GM19372 (cell line): ENCODE measurements around the gene ALPK3.

Experiments
- ATAC-seq: cut with Tn5 transposase; IDR thresholded peaks from one replicate; pipeline ENCODE4 v1.9.1; 2021; ENCODE audit warnings: mild to moderate bottlenecking, low read depth, moderate library complexity; ENCODE audit not compliant: unreplicated experiment

ALPK3 gene, protein sequence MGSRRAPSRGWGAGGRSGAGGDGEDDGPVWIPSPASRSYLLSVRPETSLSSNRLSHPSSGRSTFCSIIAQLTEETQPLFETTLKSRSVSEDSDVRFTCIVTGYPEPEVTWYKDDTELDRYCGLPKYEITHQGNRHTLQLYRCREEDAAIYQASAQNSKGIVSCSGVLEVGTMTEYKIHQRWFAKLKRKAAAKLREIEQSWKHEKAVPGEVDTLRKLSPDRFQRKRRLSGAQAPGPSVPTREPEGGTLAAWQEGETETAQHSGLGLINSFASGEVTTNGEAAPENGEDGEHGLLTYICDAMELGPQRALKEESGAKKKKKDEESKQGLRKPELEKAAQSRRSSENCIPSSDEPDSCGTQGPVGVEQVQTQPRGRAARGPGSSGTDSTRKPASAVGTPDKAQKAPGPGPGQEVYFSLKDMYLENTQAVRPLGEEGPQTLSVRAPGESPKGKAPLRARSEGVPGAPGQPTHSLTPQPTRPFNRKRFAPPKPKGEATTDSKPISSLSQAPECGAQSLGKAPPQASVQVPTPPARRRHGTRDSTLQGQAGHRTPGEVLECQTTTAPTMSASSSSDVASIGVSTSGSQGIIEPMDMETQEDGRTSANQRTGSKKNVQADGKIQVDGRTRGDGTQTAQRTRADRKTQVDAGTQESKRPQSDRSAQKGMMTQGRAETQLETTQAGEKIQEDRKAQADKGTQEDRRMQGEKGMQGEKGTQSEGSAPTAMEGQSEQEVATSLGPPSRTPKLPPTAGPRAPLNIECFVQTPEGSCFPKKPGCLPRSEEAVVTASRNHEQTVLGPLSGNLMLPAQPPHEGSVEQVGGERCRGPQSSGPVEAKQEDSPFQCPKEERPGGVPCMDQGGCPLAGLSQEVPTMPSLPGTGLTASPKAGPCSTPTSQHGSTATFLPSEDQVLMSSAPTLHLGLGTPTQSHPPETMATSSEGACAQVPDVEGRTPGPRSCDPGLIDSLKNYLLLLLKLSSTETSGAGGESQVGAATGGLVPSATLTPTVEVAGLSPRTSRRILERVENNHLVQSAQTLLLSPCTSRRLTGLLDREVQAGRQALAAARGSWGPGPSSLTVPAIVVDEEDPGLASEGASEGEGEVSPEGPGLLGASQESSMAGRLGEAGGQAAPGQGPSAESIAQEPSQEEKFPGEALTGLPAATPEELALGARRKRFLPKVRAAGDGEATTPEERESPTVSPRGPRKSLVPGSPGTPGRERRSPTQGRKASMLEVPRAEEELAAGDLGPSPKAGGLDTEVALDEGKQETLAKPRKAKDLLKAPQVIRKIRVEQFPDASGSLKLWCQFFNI (N-terminal part only)

DNA sequence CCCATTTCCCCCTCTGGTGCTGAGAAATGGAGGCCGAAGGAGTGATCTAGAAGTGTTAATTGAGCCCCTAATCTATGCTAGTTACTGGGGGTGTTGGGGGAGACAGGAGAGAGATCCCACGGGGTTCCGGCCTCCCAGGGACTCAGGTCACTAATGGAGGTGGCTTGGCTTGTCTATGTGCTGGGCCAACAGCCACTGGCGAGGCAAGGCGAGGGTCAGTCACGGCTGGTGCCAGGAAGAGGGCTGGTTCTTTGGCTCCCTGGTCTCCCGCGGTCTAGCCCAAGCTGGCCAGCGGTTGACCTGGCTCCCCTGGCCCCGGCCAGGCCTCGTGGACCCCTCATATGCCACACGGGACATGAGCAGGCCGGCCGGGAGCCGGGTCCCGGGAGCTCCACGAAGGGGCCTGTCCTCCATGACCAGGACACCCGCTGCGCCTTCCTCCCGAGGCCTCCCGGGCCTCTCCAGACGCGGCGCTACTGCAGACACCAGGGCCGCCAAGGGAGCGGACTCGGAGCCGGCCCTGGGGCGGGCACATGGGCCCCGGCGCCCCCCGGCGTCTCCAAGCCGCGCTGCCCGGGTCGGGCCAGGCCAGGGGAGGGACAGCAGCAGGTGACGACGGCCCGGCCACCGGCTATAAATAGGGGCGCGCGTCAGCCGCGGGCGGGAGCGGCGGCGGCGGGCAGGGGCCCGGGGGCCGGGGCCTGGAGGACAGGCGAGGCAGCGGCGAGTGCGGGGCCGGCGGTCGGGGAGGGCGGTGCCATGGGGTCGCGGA, at the start of gene ALPK3:
ALPK3 (plus strand) TSS at position 663 of the 772 bp plus-strand sequence; CDS start at position 760, 97 bp downstream.
- ATAC-seq = no peak

GRCh38 chr15:84772031-84772430, 45.1 kb upstream of the ALPK3 start:
- ATAC-seq = no peak

DNA sequence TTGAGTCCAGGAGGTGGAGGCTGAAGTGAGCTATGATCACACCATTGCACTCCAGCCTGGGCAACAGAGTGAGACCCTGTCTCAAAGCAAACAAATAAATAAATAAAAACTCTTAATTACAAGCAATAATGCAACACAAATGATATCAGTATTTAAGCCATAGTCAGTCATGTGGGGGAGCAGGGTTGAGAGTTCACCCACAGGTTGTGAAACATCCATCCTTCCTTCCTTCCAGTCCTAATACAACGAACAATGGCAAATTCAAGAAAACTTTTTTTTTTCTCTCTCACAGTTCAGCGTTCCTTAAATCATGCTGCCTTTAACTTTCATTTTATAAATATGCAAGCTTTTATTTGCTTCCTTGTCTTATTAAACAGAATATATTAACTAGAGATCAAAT, 44.7 kb upstream of the ALPK3 start:
- ATAC-seq = no peak

- ATAC-seq = no peak
Measured at GRCh38 chr15:84773716-84774115, 43.4 kb upstream of the ALPK3 start.

DNA sequence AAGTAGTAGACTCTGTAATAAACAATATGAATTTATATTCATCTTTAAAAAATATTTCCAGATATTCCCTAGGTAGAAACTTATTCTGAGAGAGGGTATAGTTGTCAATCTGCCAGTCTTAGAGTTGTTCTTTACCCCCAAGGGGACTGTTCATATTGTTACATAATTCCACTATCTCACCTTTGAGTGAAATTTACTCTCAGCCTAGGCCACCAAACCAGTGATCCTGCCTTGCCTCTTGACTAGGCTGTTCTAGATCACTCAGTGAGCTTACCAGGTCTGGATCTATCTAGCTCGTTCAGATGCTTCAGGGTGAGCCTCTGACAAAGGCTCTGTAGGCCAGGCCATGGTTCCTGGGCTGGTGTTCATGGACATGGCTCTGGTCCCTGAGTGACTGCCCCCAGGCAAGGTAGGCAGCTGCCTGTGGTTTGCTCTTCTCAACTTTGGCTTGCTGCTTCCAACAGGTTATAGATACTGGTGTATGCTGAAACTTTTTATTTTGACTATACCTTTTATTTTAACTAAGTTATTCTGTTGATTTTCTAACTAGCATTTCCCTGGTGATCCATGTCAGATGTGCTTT, 41.2 kb upstream of the ALPK3 start:
- ATAC-seq = no peak

GRCh38 chr15:84778194-84778593, 39.0 kb upstream of the ALPK3 start:
- ATAC-seq = no peak

DNA sequence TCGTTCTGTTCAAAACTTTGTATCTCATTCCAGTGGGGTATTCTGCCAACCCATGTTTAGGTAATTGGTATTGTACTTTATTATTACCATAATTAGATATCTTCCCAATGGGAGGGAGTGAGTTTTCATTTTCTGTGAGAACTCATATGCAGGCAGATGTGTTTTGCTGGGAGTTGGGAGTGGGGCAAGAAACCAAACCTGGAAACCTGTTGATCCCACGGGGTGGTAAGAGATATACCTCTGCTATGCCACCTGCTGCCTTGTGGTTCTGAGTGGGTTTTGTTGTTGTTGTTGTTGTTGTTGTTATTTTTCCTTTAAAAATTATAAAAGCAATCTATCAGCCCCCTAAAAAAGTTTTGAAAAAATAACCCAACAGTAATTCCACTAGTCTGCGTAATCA, 36.7 kb upstream of the ALPK3 start:
- no peak for ATAC-seq

GRCh38 chr15:84781495-84781894, 35.7 kb upstream of the ALPK3 start:
- no peak for ATAC-seq

DNA sequence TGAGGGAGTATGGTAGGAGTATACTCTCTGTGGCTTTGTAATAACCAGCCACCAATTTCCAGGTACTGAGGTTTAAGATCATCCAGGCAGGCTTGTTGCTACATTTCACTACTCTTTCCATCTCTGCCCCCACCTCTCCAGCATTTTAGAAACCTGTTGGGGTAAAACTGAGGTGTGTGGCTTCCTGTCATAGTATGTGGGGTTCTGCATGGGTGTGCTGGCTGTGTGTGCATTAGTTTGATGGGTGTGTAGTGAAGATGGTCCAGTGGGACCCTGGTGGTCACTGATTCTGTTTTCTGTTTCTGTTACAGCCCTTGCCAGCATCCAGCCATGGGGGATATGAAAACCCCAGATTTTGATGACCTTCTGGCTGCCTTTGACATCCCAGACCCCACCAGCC, 34.8 kb upstream of the ALPK3 start:
- no peak for ATAC-seq

DNA sequence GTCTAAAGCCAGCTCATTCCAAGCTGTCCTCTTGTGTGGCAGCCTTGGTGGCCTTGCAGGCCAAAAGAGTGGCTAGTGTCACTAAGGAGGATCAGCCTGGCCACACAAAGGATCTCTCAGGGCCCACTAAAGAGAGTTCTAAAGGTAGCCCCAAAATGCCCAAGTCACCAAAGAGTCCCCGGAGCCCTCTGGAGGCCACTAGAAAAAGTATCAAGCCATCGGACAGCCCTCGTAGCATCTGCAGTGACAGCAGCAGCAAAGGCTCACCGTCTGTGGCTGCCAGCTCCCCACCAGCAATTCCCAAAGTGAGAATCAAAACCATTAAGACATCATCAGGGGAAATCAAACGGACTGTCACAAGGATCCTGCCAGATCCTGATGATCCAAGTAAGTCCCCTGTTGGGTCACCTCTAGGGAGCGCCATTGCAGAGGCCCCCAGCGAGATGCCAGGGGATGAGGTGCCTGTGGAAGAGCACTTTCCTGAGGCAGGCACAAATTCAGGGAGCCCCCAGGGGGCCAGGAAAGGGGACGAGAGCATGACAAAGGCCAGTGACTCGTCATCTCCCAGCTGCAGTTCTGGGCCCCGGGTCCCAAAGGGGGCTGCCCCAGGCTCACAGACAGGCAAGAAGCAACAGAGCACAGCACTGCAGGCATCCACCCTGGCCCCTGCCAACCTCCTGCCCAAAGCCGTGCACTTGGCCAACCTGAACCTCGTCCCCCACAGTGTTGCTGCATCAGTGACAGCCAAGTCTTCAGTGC, 33.5 kb upstream of the ALPK3 start:
- ATAC-seq = no peak

DNA sequence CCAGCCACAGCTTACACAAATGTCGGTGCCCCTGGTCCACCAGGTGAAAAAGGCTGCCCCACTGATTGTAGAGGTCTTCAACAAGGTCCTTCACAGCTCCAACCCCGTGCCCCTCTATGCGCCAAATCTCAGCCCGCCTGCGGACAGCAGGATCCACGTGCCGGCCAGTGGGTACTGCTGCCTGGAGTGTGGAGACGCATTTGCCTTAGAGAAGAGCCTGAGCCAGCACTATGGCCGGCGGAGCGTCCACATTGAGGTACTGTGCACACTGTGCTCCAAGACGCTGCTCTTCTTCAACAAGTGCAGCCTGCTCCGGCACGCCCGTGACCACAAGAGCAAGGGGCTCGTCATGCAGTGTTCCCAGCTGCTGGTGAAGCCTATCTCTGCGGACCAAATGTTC, 32.9 kb upstream of the ALPK3 start:
- no peak for ATAC-seq

GRCh38 chr15:84785053-84785452, 32.1 kb upstream of the ALPK3 start:
- no peak for ATAC-seq

DNA sequence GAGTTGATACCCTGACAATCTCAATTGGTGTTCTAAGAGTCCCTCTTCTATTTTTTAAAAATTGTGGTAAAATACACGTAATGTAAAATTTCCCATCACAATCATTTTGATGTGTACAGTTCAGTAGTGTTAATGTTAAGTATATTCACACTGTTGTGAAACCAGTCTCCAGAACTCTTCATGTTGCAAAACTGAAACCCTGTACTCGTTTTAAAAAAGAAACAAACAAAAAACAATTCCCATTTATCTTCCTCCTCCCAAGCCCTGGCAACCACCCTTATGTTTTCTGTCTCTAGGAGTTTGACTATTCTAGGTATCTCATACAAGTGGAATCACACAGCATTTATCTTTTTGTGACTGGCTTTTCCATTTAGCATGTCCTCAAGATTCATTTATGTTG, 28.7 kb upstream of the ALPK3 start:
- ATAC-seq = no peak

- no peak for ATAC-seq
Measured at GRCh38 chr15:84789762-84790161, 27.4 kb upstream of the ALPK3 start.

DNA sequence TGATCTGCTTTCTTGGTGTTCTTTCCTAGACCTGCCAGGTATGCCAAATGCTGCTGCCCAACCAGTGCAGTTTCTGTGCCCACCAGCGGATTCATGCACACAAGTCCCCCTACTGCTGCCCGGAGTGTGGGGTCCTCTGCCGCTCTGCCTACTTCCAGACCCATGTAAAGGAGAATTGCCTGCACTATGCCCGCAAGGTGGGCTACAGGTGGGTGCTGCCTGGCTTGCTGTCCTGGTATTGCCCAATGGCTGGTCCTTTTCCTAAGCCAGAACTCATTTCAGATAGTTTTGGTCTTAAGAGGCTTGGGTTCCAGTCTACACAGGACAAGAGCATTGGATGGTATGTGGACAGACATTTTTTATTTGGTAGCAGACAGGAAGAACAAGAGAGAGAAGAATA, 26.5 kb upstream of the ALPK3 start:
- no peak for ATAC-seq

DNA sequence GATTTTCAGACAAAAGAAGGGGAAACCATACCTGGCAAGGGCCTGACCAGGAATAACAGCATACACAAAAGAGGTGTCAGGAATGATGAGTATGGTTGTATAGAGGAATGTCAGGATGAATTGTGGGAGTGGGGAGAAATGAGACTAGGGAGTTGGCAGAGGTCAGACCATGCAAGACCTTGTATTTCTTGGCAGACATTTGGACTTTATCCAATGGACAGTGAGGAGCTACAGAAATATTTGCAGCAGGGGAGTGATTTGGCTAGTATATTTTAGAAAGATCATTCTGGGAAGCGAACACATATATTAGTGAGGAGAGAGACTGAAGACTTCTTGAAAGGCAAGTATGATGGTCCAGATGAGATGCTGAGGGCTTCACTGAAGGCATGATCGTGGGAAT, 25.4 kb upstream of the ALPK3 start:
- no peak for ATAC-seq

- no peak for ATAC-seq
Measured at GRCh38 chr15:84793431-84794161, 23.6 kb upstream of the ALPK3 start.

GRCh38 chr15:84794162-84794547, 23.0 kb upstream of the ALPK3 start:
- no peak for ATAC-seq
